NT2/D1 (cell line): ENCODE results near the gene BSCL2.

Experiments
- SUZ12 ChIP-seq: IDR thresholded peaks from 2 replicates; pipeline ENCODE4 v1.6.1; 2011; ENCODE audit not compliant: insufficient read length, insufficient read depth; ENCODE audit errors: extremely low read depth
- YY1 ChIP-seq: IDR thresholded peaks from 2 replicates; pipeline ENCODE4 v1.6.1; 2011; ENCODE audit not compliant: insufficient read length, insufficient read depth

GRCh38 chr11:62726156-62726914, 19.1 kb upstream of the BSCL2 start:
- TF ChIP-seq YY1 (no peak), SUZ12 (no peak)
